ENCODE results near the gene SDR9C7. TPM values are rescaled to one million over a fixed set of nuclear protein-coding genes. Genes with fewer than 3 reads are reported as not detected.

The SDR9C7 gene
- total RNA-seq, 1 donor from 2014 or later, result not detected

- FAIRE-seq (no peak), DNase-seq (ENCODE audit: low read depth) (no peak)
- Histone ChIP-seq H3K4me1 (ENCODE audit: insufficient read depth, low read length) (no peaks in the 10 kb centered on the region), H3K27me3 (ENCODE audit: insufficient read depth, low read length) (no peaks in the 10 kb centered on the region), H3K4me2 (ENCODE audit: low read length) (no peak overlapping the region), H3K79me2 (ENCODE audit: insufficient read depth, low read length) (no peaks in the 10 kb centered on the region), H3K9ac (ENCODE audit: low read length) (no peak overlapping the region), H3K9me3 (ENCODE audit: insufficient read depth, low read depth, low read length) (no peaks in the 10 kb centered on the region), H3K36me3 (ENCODE audit: insufficient read depth, low read length) (no peaks in the 10 kb centered on the region), H2AFZ (ENCODE audit: low read depth, low read length) (no peak overlapping the region), H3K27ac (ENCODE audit: low read depth, low read length) (no peak overlapping the region), H4K20me1 (ENCODE audit: insufficient read depth, low read length) (no peaks in the 10 kb centered on the region), H3K4me3 (ENCODE audit: insufficient read depth, low read depth, low read length) (no peak overlapping the region)
- Mint-ChIP-seq H3K9me3 (ENCODE audit: unreplicated experiment) (peaks cover 15% of the 10 kb centered on the region), H3K4me3 (ENCODE audit: unreplicated experiment) (no peak overlapping the region), H3K27ac (ENCODE audit: unreplicated experiment) (no peak overlapping the region), H3K27me3 (ENCODE audit: low read depth, unreplicated experiment) (peaks cover 49% of the 10 kb centered on the region), H3K36me3 (ENCODE audit: low read depth, unreplicated experiment) (peaks cover 12% of the 10 kb centered on the region), H3K4me1 (ENCODE audit: low read depth, unreplicated experiment) (no peaks in the 10 kb centered on the region)
- TF ChIP-seq CTCF (IDR thresholded peaks at IDR 0.05; ENCODE audit: insufficient read depth, low read depth, low read length) (no peak), EZH2 (IDR thresholded peaks at IDR 0.05; ENCODE audit: insufficient read depth, low read length) (no peak)
Observed at GRCh38 chr12:56954958-56955355, 20.7 kb upstream of the SDR9C7 start.

GRCh38 chr12:56954057-56954957 lies 20.1 kb upstream of the SDR9C7 start:
- Histone ChIP-seq H3K27ac (ENCODE audit: low read depth, low read length) (no peak overlapping the region), H3K27me3 (ENCODE audit: insufficient read depth, low read length) (no peaks in the 10 kb centered on the region), H3K9me3 (ENCODE audit: insufficient read depth, low read depth, low read length) (no peaks in the 10 kb centered on the region), H3K4me2 (ENCODE audit: low read length) (no peak overlapping the region), H4K20me1 (ENCODE audit: insufficient read depth, low read length) (no peaks in the 10 kb centered on the region), H2AFZ (ENCODE audit: low read depth, low read length) (no peak overlapping the region), H3K36me3 (ENCODE audit: insufficient read depth, low read length) (no peaks in the 10 kb centered on the region), H3K4me1 (ENCODE audit: insufficient read depth, low read length) (no peaks in the 10 kb centered on the region), H3K4me3 (ENCODE audit: insufficient read depth, low read depth, low read length) (no peak overlapping the region), H3K9ac (ENCODE audit: low read length) (no peak overlapping the region), H3K79me2 (ENCODE audit: insufficient read depth, low read length) (no peaks in the 10 kb centered on the region)
- H3K36me3 Mint-ChIP-seq (ENCODE audit: low read depth, unreplicated experiment), result peaks cover 12% of the 10 kb centered on the region
- peaks cover 45% of the 10 kb centered on the region for H3K27me3 Mint-ChIP-seq (ENCODE audit: low read depth, unreplicated experiment)
- H3K27ac Mint-ChIP-seq (ENCODE audit: unreplicated experiment), result no peak overlapping the region
- peaks cover 11% of the 10 kb centered on the region for H3K9me3 Mint-ChIP-seq (ENCODE audit: unreplicated experiment)
- TF ChIP-seq CTCF (IDR thresholded peaks at IDR 0.05; ENCODE audit: insufficient read depth, low read depth, low read length) (no peak), EZH2 (IDR thresholded peaks at IDR 0.05; ENCODE audit: insufficient read depth, low read length) (no peak)
- FAIRE-seq (no peak), DNase-seq (ENCODE audit: low read depth) (no peak)
- H3K4me1 Mint-ChIP-seq (ENCODE audit: low read depth, unreplicated experiment), result no peaks in the 10 kb centered on the region
- no peak overlapping the region for H3K4me3 Mint-ChIP-seq (ENCODE audit: unreplicated experiment)

DNA sequence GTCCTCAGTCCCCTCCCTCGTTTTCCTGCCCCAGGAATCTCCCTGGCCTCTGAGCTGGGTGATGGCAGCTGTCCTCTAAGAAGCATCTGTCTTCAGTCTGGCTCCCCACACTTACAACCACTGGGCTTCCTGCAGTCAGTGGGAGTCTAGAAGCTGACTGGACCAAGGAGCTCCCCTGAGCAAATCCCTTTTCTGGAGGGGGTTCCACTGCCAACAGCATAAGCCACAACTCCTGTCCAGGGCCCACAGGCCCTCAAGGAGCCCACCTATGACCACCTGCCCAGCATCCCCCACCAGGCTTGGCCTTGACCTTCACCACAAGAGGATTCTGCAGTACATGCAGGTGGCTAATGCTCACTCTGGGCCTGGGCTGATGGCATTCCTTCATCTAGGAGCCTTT lies 19.1 kb upstream of the SDR9C7 start:
- H4K20me1 ChIP-seq (ENCODE audit: insufficient read depth, low read length), result no peaks in the 10 kb centered on the region
- no peak for DNase-seq (ENCODE audit: low read depth)
- no peak overlapping the region for H3K27ac Mint-ChIP-seq (ENCODE audit: unreplicated experiment)
- no peaks in the 10 kb centered on the region for H3K4me1 ChIP-seq (ENCODE audit: insufficient read depth, low read length)
- no peak for TF ChIP-seq EZH2 (IDR thresholded peaks at IDR 0.05; ENCODE audit: insufficient read depth, low read length)
- TF ChIP-seq CTCF (IDR thresholded peaks at IDR 0.05; ENCODE audit: insufficient read depth, low read depth, low read length), result no peak
- no peak overlapping the region for H3K4me2 ChIP-seq (ENCODE audit: low read length)
- peaks cover 11% of the 10 kb centered on the region for H3K9me3 Mint-ChIP-seq (ENCODE audit: unreplicated experiment)
- peaks cover 44% of the 10 kb centered on the region for H3K27me3 Mint-ChIP-seq (ENCODE audit: low read depth, unreplicated experiment)
- no peak for FAIRE-seq
- no peak overlapping the region for H3K4me3 ChIP-seq (ENCODE audit: insufficient read depth, low read depth, low read length)
- no peak overlapping the region for H2AFZ ChIP-seq (ENCODE audit: low read depth, low read length)
- peaks cover 12% of the 10 kb centered on the region for H3K36me3 Mint-ChIP-seq (ENCODE audit: low read depth, unreplicated experiment)
- no peaks in the 10 kb centered on the region for H3K36me3 ChIP-seq (ENCODE audit: insufficient read depth, low read length)
- H3K4me1 Mint-ChIP-seq (ENCODE audit: low read depth, unreplicated experiment), result no peaks in the 10 kb centered on the region
- H3K27ac ChIP-seq (ENCODE audit: low read depth, low read length), result no peak overlapping the region
- H3K27me3 ChIP-seq (ENCODE audit: insufficient read depth, low read length), result no peaks in the 10 kb centered on the region
- H3K4me3 Mint-ChIP-seq (ENCODE audit: unreplicated experiment), result no peak overlapping the region
- H3K9me3 ChIP-seq (ENCODE audit: insufficient read depth, low read depth, low read length), result no peaks in the 10 kb centered on the region
- H3K9ac ChIP-seq (ENCODE audit: low read length), result no peak overlapping the region
- no peaks in the 10 kb centered on the region for H3K79me2 ChIP-seq (ENCODE audit: insufficient read depth, low read length)

Measured in astrocyte (in vitro differentiated cells and primary cell).